Hypothalamus (tissue), 51 donors: Measurements from ENCODE around the gene TERT.

Experiments used
- DNase-seq, 51 donors: peaks; one replicate each; lab custom pipeline; 2025; lab: John Stamatoyannopoulos, UW

Gene TERT

DNA sequence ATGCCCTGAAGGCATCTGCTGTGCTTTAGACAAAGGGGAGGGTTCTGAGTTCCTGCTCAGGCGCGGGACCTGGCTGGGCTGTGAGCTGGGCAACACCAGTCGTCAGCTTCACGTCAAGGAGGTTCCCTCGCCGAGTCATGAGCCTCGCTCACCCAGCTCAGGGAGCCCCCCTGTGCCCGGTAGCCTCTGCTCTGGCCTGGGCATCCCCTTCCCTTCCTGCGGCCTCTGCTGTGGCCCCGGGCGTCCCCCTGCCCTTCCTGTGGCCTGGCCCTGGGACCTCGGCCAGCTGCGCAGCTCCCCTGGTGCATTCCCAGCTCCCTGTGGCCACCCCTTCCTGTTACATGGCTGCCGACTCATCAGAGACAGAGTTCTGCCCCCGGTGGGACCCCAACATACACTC lies 29.8 kb downstream of the TERT start:
- DNase-seq = no peak

DNA sequence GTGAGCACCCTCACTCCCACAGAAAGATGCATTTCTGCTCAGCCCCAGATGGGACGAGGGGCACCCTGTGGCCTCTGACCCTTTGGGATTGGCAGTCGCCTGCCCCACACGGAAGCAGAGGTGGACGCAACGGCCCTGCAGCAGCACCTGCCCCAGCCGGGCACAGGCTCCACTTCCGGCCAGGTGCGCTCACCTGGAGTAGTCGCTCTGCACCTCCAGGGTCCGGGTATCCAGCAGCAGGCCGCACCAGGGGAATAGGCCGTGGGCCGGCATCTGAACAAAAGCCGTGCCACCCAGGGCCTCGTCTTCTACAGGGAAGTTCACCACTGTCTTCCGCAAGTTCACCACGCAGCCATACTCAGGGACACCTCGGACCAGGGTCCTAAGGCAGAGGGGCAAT lies 30.7 kb downstream of the TERT start:
- DNase-seq = no peak

DNA sequence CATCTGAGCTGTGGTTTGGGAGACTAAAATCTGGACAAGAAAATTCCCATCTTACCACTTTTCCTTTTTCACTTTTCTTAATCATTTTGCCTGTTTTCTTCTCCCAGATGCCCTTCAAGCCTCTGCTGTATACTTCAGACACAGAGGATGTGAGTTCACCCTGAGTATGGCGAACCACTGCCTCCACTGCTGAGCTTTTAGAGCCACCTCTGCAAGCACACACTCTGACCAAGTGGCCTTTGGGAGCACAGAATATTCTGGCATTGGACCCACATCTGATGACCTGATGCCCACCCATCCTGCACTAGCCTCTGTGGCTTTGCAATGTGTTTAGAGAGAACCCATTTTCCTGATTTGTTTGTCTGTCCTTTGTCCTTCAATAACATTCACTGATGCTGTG lies 32.5 kb downstream of the TERT start:
- no peak for DNase-seq

DNA sequence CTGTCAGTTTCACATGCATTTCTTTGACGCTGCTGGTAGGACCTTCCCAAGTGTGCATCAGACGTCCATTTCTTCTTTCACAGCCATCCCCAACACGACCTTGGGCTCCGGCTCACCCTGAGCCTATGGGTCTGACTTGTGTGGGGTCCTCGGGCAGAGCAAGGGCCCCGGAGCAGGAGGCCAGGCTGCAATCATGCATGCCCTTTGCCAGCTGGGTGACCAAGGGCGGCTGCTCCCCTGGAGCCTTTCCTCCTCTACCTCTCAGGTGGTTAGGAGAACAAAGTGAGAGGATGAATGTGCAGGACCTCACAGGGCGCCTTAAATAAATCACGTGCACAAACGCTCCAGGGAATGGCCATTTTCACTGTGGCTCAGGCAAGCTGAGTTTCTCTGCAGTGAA lies 33.2 kb downstream of the TERT start:
- no peak for DNase-seq

DNA sequence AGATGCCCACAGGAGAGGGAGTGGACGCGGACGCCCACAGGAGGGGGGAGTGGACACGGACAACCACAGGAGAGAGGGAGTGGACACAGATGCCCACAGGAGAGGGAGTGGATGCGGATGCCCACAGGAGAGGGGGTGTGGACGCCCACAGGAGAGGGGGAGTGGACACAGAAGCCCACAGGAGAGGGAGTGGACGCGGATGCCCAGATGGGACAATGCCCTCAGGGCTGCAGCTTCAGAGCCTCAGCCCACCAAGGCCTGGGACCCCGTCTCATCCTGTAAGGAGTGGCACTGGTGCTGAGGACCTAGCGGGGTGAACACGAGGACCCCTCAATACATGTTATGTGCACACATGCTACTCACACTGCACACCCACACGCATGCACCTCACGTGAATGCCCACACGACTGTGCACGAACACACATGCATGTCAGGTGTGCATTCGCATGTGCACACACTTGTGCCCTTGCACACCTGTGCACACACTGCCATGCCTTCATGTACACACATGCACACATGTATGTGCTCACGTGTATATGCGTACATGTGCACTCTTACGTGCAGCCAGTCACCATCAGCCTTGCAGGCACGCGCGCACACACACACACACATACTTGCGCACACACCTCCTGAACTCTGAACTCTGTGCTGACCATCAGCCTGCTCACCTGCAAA lies 34.9 kb downstream of the TERT start:
- no peak for DNase-seq

DNA sequence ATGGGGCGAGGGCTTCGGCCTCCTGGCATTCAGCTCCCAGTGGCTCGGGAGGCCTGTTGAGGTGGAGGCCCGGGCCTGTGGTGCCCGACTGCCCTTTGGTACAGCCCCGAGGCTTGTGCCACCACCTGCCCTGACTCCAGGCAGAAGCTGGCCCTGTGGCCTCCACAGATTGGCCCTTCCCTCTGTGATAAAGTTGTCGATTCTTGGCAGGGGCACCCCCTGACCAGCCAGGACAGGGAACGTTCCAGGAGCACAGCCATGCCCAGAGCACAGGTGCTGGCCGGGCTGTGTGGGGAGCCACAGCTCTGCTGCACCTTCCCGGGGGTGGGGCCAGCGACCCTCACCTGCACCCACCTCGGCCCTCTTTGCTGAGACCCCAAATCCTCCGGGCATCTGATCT lies 37.0 kb downstream of the TERT start:
- DNase-seq = no peak

DNA sequence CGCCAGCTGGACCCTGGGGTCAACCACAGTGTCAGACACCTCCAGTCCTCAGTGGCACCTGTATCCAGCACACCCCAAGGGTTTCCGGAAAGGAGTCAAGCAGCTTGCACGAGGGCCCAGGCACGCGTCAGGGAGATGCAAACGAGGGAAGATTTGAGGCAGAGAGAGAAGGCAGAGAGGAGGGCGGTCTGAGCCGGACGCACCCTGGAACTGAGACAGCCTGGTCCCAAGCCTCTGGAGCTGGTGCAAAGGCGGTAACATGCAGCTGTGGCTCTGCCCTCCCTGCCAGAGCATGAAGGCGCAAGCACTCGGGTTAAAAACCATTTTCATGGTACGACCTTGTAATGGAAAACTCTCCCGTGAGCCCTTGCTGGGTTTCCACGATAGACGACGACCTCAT lies 37.5 kb downstream of the TERT start:
- DNase-seq = no peak

DNA sequence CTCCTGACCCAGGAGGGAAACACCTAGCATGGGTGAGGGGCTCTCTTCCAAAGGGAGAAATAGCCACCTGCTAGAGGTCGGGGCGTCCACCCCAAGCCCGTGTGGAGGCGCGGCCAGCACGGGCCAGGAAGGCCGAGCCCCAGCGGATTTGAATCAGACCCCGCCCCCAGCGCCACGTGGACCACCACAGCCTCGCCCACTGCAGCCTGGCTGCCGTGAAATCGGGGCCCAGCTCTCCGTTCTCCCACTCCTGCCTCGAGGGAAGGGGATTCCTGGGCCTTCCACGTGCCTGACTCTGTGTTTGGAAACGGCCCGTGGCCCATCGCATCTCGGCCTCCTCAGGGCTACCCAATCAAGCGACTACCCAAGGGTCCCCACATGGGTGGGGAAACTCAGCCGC lies 38.1 kb downstream of the TERT start:
- no peak for DNase-seq

DNA sequence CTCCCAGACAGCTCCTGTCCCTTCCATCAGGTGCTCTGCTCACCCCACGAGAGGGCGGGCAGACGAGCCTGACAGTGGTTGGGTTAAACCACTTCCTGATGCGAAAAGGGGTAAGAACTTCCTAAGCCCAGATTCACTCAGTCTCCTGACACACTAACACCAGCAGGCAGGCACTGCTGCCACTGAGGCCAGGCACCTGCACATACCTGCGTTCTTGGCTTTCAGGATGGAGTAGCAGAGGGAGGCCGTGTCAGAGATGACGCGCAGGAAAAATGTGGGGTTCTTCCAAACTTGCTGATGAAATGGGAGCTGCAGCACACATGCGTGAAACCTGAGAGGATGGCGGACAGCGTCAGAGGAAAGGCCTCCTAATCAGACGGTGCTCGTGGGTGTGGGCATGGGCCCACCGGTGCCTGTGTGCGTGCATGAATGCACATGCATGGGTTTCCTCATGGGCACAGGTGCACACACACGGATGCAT lies 39.7 kb downstream of the TERT start:
- no peak for DNase-seq

DNA sequence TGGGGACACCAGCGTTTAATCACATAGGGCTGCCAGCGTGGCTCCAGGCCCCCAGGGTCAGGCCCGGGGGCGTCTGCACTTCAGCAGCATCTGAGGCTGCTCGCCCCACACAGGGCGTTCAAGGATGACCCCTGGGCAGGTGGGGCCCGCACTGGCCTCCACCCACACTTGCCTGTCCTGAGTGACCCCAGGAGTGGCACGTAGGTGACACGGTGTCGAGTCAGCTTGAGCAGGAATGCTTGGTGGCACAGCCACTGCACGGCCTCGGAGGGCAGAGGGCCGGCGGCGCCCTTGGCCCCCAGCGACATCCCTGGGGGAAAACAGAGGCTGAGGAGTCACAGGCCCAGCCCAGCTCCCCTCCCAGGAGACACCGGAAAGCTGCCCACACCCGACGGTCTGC lies 40.7 kb downstream of the TERT start:
- DNase-seq = no peak

DNA sequence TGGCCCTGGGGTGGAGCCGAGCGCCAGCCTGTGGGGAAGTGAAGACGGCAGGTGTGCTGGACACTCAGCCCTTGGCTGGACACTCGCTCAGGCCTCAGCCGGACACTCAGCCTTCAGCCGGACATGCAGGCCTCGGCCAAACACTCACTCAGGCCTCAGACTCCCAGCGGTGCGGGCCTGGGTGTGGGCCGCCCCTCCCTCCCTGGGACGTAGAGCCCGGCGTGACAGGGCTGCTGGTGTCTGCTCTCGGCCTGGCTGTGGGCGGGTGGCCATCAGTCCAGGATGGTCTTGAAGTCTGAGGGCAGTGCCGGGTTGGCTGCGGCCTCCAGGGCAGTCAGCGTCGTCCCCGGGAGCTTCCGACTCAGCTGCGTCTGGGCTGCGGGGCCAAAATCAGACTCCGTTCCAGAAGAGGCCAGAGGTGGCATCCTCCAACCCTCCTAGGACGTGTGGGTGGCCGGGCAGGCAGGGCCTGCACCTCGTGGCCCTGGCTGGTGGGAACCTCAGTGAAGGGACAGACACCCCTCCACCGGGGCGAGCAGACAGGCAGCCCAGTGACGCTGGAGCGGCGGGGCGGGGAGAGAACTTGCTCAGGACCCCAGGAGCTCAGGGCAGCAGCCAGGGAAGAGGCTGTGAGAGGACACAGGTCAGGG lies 41.3 kb downstream of the TERT start:
- no peak for DNase-seq

DNA sequence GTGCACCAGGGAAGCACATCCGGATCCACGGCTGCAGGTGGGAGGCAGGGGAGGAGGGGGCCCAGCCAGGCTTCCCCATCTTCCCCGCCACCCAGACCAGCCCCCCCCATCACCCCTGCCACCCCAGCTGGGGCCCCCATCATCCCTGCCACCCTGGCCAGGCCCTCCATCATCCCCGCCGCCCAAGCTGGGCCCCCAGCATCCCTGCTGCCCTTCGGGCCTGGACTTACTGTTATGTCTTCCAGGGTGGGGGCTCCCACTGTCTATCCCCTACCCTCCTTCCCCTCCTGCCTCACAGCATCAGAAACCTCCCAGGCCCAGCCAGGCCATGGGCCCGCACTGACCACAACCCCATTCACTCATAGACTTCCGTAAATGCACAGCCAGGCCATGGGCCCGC lies 42.2 kb downstream of the TERT start:
- no peak for DNase-seq

DNA sequence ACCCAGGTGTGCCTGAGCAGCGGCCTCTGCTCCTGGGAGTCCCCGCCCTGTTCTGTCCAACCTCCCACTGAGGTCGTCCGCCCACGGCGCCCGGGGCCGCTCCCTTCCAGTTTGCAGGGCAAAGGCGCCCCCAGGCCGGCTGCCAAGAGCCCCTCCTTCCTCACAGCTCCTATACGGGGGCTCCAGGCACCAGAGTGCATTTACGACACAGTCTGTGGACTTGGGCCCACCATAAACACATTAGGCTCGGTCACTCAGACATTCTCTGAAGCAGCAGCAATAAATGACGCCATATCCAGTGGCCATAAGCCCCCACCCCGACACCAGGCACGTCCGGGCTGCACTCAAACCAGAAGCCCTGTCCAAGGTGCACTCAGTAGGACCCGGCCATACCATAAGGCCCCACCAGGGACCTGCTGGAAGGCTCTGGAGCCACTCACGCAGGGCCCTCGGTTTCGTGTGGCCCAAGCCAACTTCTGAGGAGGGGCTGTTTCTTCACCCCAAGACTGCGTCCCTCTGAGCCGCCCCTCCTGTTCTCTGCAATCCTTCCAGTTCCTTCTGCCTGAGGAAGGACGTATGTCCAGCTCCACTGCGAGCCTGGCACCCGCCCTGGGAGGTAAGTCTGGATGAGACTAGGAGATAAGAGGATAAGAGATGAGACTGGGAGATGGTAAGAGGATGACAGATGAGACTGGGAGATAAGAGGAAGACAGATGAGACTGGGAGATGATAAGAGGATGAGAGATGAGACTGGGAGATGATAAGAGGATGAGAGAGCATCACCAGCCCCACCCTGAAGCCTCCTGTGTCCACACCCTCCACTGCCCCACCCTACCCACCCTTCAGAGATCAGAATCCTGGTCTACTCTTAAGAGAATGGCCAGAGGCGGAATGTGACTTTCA lies 42.9 kb downstream of the TERT start:
- DNase-seq = no peak

DNA sequence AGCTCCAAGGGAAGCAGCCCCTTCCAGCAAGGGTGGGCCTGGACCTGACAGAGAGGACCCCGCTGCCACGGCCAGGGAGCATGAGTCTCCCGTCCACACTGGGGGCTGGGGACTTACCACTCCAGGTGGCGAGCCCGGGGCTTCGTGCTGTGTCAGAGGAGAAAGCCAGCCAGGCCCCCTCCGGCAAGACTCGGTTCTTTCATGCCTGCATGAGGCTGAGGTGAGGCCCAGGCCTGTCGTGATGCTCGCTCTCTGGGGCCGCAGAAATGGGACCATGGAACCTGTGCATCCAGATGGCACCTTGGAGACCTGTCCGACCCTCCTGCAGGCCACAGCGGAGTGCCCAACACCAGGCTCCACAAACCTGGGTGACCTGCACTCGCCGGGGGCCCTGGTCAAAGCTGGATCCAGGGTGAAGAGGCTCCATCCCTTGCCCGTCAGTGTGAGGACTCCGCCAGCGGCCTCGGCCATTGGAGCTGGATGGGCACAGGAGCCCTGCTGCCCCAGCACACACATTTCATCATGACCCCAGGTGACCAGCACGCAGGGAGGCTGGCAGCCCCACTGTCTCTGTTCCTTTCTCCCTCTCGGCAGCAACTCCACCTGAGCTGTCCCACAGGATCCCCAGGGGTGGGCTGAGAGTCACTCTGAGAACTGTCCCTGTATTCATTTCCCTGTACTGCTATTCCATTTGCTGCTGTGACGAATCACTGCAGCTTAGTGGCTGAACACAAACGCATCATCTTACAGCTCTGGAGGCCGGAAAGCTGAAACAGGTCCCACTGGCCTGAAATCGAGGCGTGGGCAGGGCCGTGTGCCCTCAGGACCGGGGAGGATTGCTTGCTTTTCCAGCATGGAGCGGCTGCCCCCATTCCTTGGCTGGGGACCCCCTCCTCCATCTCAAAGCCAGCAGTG lies 45.2 kb downstream of the TERT start:
- DNase-seq = no peak

DNA sequence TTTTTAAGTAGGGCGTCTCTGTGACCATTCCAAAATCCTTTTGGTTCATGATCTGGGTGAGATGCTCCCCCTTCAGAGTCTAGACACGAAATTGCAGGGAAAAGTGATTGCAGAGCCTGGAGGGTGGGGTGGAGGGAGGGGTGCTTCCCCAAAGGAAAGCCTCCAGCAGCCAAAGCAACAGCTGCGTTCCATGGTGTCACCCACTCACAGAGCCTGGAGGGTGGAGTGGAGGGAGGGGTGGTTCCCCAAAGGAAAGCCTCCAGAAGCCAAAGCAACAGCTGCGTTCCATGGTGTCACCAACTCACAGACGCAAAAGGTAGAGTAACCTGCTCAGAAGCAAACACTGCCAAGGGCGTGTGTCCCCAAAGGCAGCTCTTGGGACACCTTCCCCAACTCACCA lies 47.1 kb downstream of the TERT start:
- peak in 1 of 51 donors; percentile 35 for DNase-seq

DNA sequence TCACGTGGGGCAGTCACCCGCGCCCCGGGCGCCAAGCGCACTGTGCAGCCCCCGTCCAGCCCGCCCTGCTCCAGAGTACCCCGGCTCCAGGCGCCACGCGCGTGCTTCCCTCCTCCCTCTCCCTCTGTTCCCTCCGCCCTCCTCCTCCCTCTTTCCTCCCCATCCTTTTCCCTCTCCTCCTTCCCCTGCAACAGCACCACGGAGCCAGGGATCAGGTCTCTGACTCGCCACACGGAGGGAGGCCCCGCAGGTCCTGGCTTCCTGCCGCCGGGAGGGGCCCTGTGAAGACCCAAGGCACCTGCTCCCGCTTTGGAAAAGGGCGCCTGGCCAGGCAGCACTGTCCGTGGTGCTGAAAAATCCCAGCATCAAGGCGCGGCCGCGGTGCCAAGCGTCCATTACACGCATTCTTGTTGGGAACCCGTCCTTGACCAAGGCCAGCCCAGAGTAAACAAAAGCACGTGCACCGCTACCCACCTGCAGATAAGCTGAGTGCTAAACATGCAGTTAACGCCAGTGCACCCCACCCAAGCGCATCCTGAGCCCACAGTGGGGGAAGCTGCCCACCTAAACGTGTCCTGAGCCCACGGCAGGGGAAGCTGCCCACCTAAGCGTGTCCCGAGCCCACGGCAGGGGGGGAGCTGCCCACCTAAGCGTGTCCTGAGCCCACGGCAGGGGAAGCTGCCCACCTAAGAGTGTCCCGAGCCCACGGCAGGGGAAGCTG lies 48.0 kb downstream of the TERT start:
- peak in 4 of 51 donors; percentile 4 to 35 (median 18) for DNase-seq

DNA sequence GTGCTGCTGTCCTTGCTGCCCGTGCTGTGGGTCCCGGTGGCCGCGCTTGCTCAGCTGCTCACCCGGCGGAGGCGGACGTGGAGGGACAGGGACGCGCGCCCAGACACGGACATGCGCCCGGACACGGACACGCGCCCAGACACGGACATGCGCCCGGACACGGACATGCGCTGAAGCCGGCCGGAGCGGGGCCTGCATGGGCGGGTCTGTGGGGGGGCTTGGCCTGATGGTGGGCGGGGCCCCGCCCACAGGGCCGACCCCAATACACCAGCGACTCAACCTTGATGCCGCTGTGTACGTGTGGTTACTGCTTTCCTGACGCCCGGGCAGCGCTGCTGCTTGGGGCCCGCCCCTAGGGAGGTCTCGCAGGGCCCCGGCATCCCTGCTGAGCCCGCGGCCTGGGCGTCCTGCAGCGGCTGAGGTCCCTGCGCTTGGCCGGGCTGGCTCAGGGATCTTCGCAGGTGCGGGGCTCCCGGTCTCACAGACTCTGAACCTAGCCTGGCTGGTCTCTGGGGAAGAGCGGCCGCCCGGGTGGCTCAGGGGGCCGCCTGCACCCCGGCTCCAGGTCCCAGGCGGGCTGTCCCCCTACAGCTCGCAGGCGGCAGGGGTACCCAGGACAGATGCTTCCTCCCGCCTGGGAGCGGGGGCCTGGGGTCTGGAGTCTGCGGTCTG lies 48.8 kb downstream of the TERT start:
- DNase-seq = peak in 22 of 51 donors; percentile 5 to 64 (median 24)

DNA sequence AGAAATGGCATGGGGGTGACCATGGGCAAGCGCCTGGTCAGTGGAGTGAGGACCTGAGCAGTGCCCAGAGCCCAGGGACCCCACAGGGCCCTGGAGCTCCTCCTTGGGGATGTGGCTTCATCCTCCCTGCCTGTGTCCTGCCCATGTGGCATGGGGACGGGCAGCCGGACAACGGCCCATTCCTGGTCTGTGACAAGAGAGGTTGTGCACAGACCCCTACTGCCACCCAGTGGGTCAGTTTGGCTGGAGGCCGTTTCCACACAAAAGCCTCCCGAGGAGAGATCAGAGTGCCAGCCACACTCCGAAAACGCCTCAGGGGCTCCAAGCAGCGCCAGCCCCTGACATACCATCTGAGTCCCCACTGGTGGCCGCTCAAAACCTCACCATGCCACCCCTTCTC lies 49.9 kb downstream of the TERT start:
- peak in 5 of 51 donors; percentile 1 to 20 (median 12) for DNase-seq

DNA sequence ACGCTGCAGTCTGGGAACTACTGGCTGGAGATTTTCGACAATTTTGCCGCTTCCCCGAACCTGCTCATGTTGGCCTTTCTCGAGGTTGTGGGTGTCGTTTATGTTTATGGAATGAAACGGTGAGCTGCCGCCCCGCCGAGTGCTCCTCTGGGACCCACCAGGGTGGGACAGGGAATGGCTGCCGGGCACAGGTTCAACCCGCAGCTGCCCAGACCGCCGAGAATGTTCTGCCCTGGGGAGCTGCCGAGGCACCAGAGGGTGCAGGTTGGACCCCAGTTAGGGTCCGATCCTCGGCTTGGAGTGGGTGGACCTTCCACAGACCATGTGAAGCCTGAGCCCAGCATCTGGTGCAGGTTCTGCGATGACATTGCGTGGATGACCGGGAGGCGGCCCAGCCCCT lies 50.6 kb downstream of the TERT start:
- no peak for DNase-seq
